ENCODE measurements around the gene IMMP1L.

GRCh38 chr11:31521497-31522150 is 12.2 kb upstream of the IMMP1L start:
- TF ChIP-seq CTCF (IDR thresholded peaks at IDR 0.05) (no peak), POLR2A (IDR thresholded peaks at IDR 0.05) (no peak)
